ENCODE measurements around the gene BGN. TPM values are rescaled to one million over a fixed set of nuclear protein-coding genes. Genes with fewer than 3 reads are reported as not detected.

BGN gene
- total RNA-seq, 1 experiment from 2014 or later = 2.9 TPM

GRCh38 chrX:153454901-153455550 is 39.8 kb upstream of the BGN start:
- BruUV-seq (replicated peaks) = no TSS peak
- intact Hi-C loops (cut with micrococcal nuclease; ENCODE audit: unreplicated experiment) = no loop called here
- no peaks in the 10 kb centered on the region for H3K27me3 ChIP-seq (ENCODE audit: control insufficient read depth, insufficient read depth, low read length)
- POLR2A ChIA-PET = no interaction called here
- H3K36me3 ChIP-seq (ENCODE audit: control insufficient read depth, insufficient read depth, low read length) = no peaks in the 10 kb centered on the region; the same call in 1 of the 2 replicates
- in situ Hi-C loops (cut with HindIII; ENCODE audit: low pct_unique_long_range_greater_than_20kb, low sequenced_read_pairs) = no loop called here
- DNase-seq (ENCODE audit: low read depth, low spot score) (no peak), ATAC-seq (no peak)
- no peak for TF ChIP-seq SIN3A (IDR thresholded peaks at IDR 0.05; ENCODE audit: borderline replicate concordance, insufficient read depth, low read depth, low read length)
- no peak for TF ChIP-seq REST (IDR thresholded peaks at IDR 0.05; ENCODE audit: insufficient read depth in 1 of 2, low read depth in 2 of 2, low read length in 1 of 2)
- TF ChIP-seq CTCF (IDR thresholded peaks at IDR 0.05) = no peak
- CTCF ChIA-PET = no interaction called here
- H3K9me3 ChIP-seq (ENCODE audit: control insufficient read depth, insufficient read depth, low read depth, low read length) = no peaks in the 10 kb centered on the region
- no peak overlapping the region for H3K27ac ChIP-seq (ENCODE audit: low read length)
- H3K4me1 ChIP-seq (ENCODE audit: control insufficient read depth, insufficient read depth, low read length) = no peaks in the 10 kb centered on the region
- H3K4me3 ChIP-seq (ENCODE audit: low read depth in 2 of 2, low read length in 2 of 2) = no peak overlapping the region

- Histone ChIP-seq H3K27me3 (ENCODE audit: control insufficient read depth, insufficient read depth, low read length) (no peaks in the 10 kb centered on the region), H3K27ac (ENCODE audit: low read length) (no peak overlapping the region), H3K9me3 (ENCODE audit: control insufficient read depth, insufficient read depth, low read depth, low read length) (no peaks in the 10 kb centered on the region), H3K4me3 (ENCODE audit: low read depth in 2 of 2, low read length in 2 of 2) (no peak overlapping the region), H3K36me3 (ENCODE audit: control insufficient read depth, insufficient read depth, low read length) (no peaks in the 10 kb centered on the region; the same call in 1 of the 2 replicates), H3K4me1 (ENCODE audit: control insufficient read depth, insufficient read depth, low read length) (no peaks in the 10 kb centered on the region)
- CTCF ChIA-PET = no interaction called here
- no peak; the same call in 1 of the 2 replicates for ATAC-seq
- intact Hi-C loops (cut with micrococcal nuclease; ENCODE audit: unreplicated experiment) = no loop called here
- no peak for DNase-seq (ENCODE audit: low read depth, low spot score)
- POLR2A ChIA-PET = no interaction called here
- no peak for TF ChIP-seq CTCF (IDR thresholded peaks at IDR 0.05)
- no peak for TF ChIP-seq REST (IDR thresholded peaks at IDR 0.05; ENCODE audit: insufficient read depth in 1 of 2, low read depth in 2 of 2, low read length in 1 of 2)
- no peak for TF ChIP-seq SIN3A (IDR thresholded peaks at IDR 0.05; ENCODE audit: borderline replicate concordance, insufficient read depth, low read depth, low read length)
- no peak for TF ChIP-seq POLR2AphosphoS5 (IDR thresholded peaks at IDR 0.05; ENCODE audit: low read depth, low read length)
- TF ChIP-seq TCF7L2 (IDR thresholded peaks at IDR 0.05; ENCODE audit: low read depth, low read length) = no peak
- in situ Hi-C loops (cut with HindIII; ENCODE audit: low pct_unique_long_range_greater_than_20kb, low sequenced_read_pairs) = no loop called here
- BruUV-seq (replicated peaks) = no TSS peak
Measured at GRCh38 chrX:153455571-153455970, 39.2 kb upstream of the BGN start.

Data from Panc1 (cell line).